Stimulated activated naive CD4-positive, alpha-beta T cell treated with Interleukin-2 at 50 U/mL for 16 hours (primary cell): ENCODE data around the gene SHISA6.
"Not testable (repeated sequence)": the region's sequence is repeated elsewhere in the genome, so short reads cannot be mapped to it uniquely, and the experiment has no call there.

Experiments used
- DNase-seq: peaks from one replicate; lab custom pipeline; 2025; lab: John Stamatoyannopoulos, UW

SHISA6 gene

DNA sequence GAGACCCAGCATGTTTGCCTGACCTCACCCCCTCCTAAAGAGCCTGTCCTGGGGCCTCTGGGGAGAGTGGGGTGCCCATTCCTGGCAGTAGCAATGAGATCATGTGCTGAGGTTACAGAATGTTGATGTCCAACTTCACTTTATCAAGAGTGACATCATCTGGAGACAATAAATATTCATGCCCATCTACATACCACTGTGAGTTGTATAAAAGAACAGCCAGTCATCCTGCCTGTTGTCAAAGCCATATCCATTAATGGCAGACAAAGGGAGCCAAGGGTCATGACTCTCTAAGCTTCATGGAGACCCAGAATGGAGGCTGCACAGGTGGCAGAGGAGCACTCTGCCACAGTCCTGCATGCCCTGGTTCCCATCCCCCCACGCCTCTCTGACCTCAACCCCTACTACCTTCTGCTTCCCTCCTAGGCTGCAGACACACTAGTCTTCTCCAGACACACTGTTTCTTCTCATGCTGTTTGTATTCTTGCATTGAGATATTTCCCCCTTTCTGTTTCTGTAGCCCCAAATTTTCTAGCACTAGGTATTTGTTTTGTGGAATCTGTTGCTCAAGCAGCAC is 27.1 kb downstream of the SHISA6 start:
- no peak for DNase-seq

- no peak for DNase-seq
These were observed 28.2 kb downstream of the SHISA6 start for GRCh38 chr17:11269210-11269609.

DNA sequence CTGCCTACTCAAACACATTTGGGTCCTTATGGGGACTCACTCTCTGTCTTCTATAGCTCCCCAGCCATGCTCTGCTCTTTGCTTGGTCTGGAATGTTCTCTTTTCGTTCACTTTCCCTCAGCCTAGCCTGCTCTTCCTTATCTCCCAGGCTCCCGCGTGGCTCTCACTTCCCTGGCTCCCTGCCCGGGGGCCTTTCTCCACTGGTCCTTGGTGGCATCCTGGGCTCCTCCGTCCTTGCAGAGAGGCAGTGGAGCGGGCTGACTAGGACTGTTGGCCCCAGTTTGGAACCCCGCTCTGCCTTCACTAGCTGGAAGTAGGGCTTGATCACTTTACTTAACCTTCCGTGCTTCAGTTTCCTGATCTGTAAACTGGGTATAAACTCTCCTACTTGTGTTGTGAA is 31.2 kb downstream of the SHISA6 start:
- DNase-seq = no peak

GRCh38 chr17:11273596-11273995 is 32.6 kb downstream of the SHISA6 start:
- DNase-seq = no peak

GRCh38 chr17:11274106-11274505 is 33.1 kb downstream of the SHISA6 start:
- no peak for DNase-seq

- DNase-seq = no peak
These were observed 35.5 kb downstream of the SHISA6 start for GRCh38 chr17:11276486-11276885.

GRCh38 chr17:11278186-11278991 is 37.4 kb downstream of the SHISA6 start:
- DNase-seq = no peak

GRCh38 chr17:11278992-11279270 is 37.9 kb downstream of the SHISA6 start:
- no peak for DNase-seq

DNA sequence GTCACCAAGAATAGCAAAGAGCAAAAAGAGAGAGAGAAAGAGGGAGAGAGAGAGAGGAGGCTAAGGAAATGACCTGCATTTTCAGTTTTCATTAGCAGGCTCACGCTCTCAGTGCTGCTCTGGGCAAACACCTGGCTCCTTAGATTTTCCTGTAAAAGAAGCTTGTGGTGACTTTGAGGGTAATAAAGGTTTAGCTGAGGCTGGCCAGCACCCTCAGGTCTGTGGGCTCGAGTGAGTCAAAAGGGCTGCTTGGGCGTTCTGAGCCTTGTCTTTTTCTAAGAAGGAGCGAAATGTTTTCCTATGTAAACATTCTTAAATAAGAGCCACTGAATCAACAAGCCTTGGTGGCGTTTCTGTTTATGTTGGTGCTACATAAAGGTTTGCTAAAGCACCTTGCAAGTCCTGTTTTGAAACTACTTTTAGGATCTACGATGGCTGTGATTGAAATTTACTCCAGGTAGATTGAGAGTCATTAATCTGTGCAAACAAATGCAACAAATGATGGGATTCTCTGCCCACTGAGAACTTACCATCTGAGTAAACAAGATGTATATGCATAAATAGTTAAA is 38.8 kb downstream of the SHISA6 start:
- no peak for DNase-seq

DNA sequence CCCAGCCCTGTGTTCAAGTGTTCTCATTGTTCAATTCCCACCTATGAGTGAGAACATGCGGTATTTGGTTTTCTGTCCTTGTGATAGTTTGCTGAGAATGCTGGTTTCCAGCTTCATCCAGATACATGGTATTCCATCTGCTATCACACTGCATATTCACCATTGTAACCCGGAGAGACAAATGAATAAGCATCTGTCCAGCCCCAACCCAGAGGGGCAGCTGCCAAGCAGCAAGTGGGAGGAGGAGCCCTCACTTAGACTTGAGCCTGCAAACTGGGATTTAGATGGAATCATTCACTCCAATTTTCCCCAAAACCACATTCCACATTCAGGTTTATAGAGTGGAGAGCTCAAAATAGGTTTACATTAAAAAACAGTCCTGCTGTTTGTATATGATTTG is 41.6 kb downstream of the SHISA6 start:
- DNase-seq = no peak

DNA sequence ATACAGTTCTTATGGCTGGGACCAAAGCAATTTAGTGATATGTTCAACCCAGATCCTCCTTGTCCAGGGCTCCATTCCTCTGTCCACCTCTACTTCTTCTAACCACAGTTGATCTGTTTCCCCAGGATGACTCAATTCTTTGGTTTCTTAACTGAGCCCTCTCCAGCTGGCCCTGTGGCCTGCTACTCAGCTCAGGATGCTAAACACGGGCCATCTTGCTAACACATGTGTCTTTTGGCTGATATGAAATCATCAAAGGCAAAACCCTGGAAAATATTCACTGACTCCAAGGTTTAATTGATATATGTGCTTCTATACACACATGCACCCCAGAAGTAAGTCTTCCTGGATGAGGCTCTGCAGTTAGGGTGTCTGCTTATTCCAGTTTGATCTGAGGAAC is 43.8 kb downstream of the SHISA6 start:
- DNase-seq = no peak

- DNase-seq = no peak
These were observed 44.9 kb downstream of the SHISA6 start for GRCh38 chr17:11285946-11286345.

- DNase-seq = no peak
These were observed 46.8 kb downstream of the SHISA6 start for GRCh38 chr17:11287791-11288190.

GRCh38 chr17:11290814-11291213 is 49.8 kb downstream of the SHISA6 start:
- DNase-seq = no peak

DNA sequence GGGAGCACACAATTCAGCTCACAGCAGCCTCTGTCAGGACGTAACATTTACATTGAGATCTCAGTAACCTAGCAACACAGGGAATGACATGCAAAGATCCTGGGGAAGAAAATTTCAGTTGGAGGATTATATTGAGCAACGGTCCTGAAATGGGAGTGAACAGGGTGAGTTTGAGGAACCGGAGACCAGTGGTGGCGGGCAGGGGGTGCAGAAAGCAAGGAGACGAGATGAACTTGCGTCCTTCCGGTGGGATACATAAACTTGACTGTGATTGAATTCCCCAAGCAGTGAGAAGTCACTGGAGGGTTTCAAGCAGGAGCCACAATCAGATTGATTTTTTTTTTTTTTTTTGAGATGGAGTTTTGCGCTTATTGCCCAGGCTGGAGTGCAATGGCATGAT is 51.5 kb downstream of the SHISA6 start:
- no peak for DNase-seq

- DNase-seq = no peak
These were observed 52.5 kb downstream of the SHISA6 start for GRCh38 chr17:11293480-11293879.

GRCh38 chr17:11294826-11295225 is 53.8 kb downstream of the SHISA6 start:
- DNase-seq = no peak

DNA sequence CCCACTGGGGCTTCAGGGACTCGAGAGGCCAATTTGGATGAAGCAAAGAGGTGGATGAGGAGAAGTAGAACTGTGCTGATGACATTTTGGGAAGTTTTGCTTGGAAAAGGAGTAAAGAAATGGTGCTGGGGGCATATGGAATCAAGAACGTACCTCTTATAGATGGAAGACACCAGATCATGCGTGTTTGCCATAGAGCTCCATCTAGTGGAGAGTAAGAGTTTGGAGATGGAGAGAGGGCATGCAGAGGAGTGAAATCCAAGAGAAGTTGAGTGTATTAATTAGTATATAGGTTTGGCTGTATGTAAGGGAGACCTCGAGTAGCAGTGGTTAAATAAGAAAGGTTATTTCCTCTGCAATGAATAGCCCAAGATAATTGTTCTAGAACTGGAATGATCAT is 56.0 kb downstream of the SHISA6 start:
- no peak for DNase-seq

DNA sequence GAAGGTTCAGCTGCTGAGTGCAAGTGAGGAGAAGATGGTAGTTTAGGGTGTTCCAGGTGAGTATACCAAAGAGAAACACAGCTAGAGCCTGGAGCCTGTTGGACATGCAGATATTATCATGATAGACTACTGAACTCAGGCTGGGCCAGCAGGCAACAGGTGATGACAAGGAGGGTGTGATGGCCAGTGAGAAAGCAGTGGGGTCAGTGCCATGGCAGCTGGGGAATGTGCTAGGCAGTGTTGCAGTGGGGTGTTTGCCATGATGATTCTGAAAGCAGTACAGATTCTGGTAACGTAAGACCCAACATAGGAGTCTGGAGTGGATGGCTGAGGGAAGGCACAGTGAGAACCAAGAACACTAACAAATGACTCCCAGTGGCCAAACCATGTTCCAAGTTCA is 57.4 kb downstream of the SHISA6 start:
- DNase-seq = no peak

DNA sequence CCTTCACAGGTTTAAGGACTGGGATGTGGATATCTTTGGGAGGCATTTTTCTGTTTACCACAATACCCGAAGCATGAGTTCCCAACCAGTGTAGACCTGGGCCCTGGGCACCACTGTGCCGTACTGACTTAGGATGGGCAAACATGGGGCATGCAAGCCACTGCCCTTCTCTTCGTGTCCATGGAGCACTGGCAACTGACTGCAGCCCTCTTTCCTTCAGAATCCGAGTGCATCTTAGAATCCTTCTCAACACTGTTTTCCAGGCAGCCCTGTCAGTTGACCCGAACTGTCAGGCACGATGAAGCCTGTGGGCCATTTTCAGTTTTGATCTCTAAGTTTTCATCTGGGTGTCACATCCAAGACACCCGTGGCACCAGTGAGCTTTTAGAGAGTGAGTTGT is 59.2 kb downstream of the SHISA6 start:
- no peak for DNase-seq

GRCh38 chr17:11300738-11301137 is 59.7 kb downstream of the SHISA6 start:
- no peak for DNase-seq

- DNase-seq = not testable (repeated sequence)
These were observed 60.9 kb downstream of the SHISA6 start for GRCh38 chr17:11301874-11302273.

DNA sequence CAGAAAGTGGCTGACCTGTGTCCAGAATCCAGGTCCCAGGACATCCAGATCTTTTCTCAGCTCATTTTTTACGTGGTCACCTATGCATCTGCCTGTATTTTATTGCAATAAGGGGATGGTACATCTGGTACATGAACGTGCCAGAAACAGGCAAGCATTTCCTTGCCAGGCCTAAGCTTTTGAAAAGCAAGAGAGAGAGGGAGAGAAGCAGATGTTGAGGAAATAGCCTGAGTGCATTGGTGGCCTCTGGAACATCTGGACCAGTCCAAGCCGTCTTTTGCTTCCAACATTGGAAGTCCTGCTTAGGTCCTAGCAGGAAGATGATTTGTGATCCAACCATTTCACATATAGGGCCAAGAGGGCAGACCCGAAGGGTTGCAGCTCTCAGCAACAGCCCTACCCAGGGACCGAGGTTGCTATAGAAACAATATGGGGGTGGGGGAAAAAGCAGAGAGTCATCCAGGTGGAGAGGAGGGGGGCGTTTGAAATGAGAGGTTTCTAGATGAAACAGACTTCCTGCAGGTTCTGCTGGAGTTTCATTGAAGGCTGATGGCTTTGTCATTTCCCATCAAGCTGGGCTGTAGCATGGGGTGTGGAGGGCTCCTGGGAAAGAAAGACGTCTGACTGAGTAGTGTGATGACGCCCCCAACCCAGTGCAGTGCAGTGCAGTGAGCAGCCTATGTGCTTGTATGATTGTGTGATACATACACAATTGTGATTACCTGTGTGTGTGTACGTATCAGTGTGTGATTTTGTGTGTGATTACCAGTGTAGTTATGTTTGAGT is 61.6 kb downstream of the SHISA6 start:
- no peak for DNase-seq
